Bone marrow (tissue), 2 donors: ENCODE results near the gene DOCK9.

ENCODE experiments used
- DNase-seq, 2 donors: peaks; one replicate each; lab custom pipeline; 2025; lab: John Stamatoyannopoulos, UW

Gene DOCK9

GRCh38 chr13:98886587-98887230 lies 91.2 kb downstream of the DOCK9 start:
- no peak for DNase-seq

DNA sequence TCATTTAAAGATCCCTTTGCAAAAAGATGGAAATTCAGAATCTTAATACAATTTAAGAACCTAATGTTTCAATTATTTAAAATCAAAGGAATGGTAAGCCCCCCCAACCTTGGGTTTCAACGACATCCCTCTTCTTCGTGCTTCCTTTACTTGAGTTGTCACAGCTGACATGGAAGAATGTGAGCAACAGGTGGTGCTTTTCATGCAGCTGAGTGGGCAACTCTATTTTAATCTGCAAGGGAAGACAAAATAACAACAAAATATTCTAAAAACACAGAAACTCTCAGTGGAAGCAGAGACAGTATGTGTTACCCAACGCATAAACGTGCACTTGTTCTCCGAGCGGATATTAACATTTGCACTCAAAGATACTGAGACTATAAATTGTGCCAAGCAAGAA lies 92.3 kb downstream of the DOCK9 start:
- no peak for DNase-seq

- DNase-seq = no peak
These were observed 93.9 kb downstream of the DOCK9 start for GRCh38 chr13:98883998-98884397.

GRCh38 chr13:98881390-98881789 lies 96.5 kb downstream of the DOCK9 start:
- no peak for DNase-seq

- DNase-seq = no peak
These were observed 97.2 kb downstream of the DOCK9 start for GRCh38 chr13:98880677-98881076.

- DNase-seq = no peak
These were observed 97.9 kb downstream of the DOCK9 start for GRCh38 chr13:98879957-98880356.

DNA sequence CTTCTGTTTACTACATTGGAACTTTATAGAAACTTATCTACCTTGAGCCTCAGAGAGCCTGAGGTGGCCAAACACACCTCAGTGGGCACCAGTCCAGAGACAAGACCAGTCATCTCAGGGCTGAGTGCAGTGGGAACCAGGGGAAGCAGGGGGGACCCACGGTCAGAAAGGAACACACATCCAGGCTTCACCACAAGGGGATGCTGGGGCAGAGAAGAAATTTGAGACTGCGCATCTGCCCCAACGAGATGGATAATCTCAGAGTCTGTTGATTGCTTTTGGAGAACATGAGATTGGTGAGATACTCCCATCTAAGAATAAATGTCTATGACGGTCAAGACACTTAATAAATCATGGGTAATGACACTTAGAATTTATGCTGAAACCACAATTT lies 98.7 kb downstream of the DOCK9 start:
- DNase-seq = no peak

DNA sequence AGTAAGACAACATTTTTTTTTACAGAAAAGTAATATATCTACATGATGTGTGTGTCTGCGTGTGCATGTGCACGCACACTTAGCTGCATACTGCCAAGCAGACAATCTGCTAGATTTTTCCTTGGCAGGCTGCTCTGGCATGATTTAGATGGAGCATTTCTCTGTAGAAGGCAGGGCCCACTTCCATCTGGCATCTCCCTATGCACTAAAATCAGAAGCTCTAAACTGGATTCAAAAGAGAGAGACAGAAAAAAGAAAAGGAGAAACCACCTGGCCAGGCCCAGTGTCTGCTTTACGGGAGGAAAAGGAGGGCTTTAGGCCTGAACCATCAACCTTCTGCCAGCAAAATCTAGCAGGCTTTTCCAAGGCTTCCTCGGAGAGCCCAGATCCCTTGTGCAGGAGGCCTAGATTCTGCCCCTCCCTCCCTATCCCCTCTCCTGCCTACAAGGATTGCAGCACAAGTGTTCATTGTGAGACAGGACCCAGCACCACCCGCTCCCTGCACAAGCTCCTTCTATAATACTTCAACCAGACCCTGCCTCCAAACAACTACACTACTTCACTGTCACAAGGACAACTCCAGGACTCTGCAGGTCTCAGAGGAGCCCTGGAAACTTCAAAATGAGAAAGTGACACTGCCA lies 99.3 kb downstream of the DOCK9 start:
- DNase-seq = no peak

GRCh38 chr13:98877936-98878335 lies 99.9 kb downstream of the DOCK9 start:
- no peak for DNase-seq

DNA sequence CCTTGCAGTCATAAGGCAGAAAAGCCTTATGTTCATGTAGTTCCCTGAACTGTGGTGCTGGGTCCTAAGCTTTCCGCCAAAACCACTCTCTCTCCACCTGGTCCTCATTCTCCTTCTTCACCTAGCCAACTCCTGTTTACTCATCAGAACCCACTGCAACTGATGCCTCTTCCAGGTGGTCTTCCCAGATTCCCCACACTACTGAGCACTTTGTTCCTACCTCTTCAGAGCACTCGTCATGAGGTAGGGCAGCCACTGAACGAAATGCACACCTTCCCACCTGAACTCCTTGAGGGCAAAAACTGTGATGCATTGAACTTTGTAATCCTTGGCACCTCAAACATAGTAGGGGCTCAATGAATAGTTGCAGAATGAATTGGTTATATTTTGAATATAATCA lies 100.4 kb downstream of the DOCK9 start:
- DNase-seq = no peak

DNA sequence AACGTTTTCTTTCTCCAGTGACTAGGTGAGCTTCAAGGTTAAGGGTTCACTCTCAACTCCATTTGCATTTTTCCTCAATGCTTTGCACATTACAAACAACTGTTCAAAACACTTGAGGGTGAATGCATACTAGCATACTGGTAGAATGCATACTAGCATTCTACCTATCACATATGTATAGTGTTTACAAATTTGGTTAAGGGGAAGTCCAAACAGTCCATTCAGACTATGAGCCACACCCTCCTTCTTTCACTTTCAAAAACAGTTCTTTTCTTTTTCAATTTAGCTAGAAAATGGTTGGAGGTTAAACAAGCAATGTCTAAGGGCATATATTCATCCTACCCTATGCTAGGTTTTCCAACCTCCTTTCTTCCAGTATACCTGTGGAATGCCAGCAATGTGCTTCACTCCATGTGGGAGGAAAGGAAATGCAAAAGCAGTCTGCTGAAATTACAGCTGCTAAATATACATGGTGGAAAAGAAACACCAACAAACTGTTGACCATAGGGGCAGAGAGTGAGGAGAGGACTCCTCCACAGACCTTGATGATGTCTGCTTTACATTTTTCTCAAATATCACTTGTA lies 102.6 kb downstream of the DOCK9 start:
- no peak for DNase-seq

GRCh38 chr13:98874029-98874397 lies 103.9 kb downstream of the DOCK9 start:
- no peak for DNase-seq

GRCh38 chr13:98873377-98874028 lies 104.4 kb downstream of the DOCK9 start:
- no peak for DNase-seq

GRCh38 chr13:98871727-98872126 lies 106.1 kb downstream of the DOCK9 start:
- DNase-seq = no peak

GRCh38 chr13:98869408-98870090 lies 108.3 kb downstream of the DOCK9 start:
- no peak for DNase-seq

DNA sequence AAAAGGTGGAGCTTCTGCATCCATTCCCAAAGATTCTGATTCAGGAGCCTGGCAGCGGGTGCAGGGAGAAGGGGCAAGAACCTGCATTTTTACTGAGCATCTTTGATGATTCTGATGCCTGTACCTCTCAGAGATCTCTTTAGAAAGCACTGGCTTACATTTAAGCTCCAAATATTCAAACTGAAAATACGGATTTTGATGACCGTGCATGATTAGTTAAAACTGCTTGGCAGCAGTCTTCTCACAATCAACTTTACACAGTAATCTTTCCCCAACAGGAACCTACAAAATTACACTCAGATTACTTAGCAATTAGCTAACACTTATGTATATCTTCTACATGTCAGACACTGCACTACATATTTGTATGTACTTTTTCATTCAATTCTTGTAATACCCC lies 108.9 kb downstream of the DOCK9 start:
- DNase-seq = no peak

GRCh38 chr13:98866882-98867281 lies 111.0 kb downstream of the DOCK9 start:
- DNase-seq = no peak

DNA sequence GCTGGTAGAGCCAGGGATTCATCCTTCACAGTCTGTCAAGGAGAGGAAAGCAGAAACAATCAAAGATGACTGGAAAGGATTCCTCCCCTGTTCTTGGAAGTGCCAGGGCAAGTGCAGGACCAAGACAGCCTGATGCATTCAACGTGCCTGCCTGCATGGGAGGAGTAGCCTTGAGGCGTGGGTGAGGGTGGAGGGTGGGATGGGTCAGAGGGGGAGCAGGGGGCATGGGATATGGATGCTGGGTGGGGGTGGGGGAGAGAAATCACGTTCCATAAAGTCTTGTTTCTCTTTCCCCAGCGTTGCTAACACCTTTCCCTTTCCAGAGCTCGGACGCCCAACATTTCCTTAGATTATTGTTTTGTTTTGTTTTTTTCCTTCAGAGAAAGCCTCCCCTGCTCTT lies 117.4 kb downstream of the DOCK9 start:
- DNase-seq = no peak

GRCh38 chr13:98858191-98858590 lies 119.7 kb downstream of the DOCK9 start:
- no peak for DNase-seq

DNA sequence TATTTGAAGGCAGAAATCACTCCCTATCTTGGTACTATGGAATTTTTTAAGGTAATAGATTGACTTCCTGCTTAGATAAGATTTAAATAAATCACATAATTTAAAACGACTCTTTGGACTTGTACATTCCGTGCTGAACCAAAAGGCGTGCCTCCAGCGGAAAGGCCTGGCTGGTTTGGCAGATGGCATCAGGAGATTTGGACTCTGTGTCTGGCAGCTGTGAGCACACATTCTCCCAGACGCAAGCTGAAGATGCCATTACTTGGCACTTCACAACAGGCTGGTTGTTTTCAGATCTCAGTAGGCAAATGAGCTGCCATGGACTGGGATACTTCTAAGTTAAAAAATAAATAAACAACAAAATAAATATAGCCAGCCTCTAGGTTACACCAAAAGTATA lies 120.9 kb downstream of the DOCK9 start:
- no peak for DNase-seq

GRCh38 chr13:98854448-98854847 lies 123.4 kb downstream of the DOCK9 start:
- DNase-seq = no peak

DNA sequence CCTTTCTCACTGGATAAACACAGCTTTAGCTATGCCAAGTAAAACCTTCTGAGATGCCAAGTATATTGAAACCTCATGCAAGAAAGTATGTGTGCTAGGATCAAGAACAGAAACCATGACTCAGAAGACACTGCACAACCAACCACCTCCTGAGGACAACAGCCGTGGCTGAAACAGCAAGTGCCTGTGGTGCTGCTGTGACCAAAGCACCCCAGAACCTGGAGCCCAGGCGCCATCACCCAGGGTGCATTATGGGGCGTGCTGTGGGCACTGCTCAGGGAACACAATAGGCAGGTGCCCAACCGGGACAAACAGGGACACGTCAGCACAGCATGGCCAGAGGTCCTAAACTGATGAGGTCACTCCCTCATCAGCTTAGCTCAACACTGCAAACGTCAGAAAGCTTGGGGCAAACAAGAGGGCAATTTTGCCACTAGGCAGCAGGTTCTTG lies 124.1 kb downstream of the DOCK9 start:
- peak in 1 of 2 donors; percentile 9 for DNase-seq

GRCh38 chr13:98851276-98851675 lies 126.6 kb downstream of the DOCK9 start:
- no peak for DNase-seq
